ENCODE measurements around the gene GXYLT1. TPM values are rescaled to one million over a fixed set of nuclear protein-coding genes. Genes with fewer than 3 reads are reported as not detected.

Gene GXYLT1
- total RNA-seq, 1 experiment from 2014 or later: 28.1 TPM

- no peak overlapping the region for H3K4me3 Mint-ChIP-seq (ENCODE audit: unreplicated experiment)
- Histone ChIP-seq H3K36me3 (ENCODE audit: control insufficient read depth, insufficient read depth, low read length) (no peaks in the 10 kb centered on the region), H3K9me3 (0 out of 2 replicates have a peak, but pooled peaks cover 4% of the 10 kb centered on the region), H3K27me3 (replicated peaks; ENCODE audit: control insufficient read depth, insufficient read depth, low read length) (no peaks in the 10 kb centered on the region), H3K4me1 (no peaks in the 10 kb centered on the region), H3K4me3 (ENCODE audit: low read depth, low read length) (no peak overlapping the region)
- TF ChIP-seq CTCF (IDR thresholded peaks at IDR 0.05; ENCODE audit: insufficient read depth in 1 of 2, low read depth in 1 of 2, low read length in 1 of 2, severe bottlenecking in 1 of 2, unreplicated experiment in 1 of 2): no peak
- POLR2A ChIA-PET: no interaction called here
- no peaks in the 10 kb centered on the region for H3K4me1 Mint-ChIP-seq (ENCODE audit: low read depth, unreplicated experiment)
- H3K36me3 Mint-ChIP-seq (ENCODE audit: insufficient read depth, unreplicated experiment): peaks cover 17% of the 10 kb centered on the region
- intact Hi-C loops (cut with micrococcal nuclease; ENCODE audit: unreplicated experiment): no loop called here
- no TSS peak for BruUV-seq (replicated peaks)
- CTCF ChIA-PET: no interaction called here
- no peaks in the 10 kb centered on the region for H3K27me3 Mint-ChIP-seq (ENCODE audit: insufficient read depth, unreplicated experiment)
- peaks cover 19% of the 10 kb centered on the region for H3K9me3 Mint-ChIP-seq (ENCODE audit: unreplicated experiment)
- no peak for DNase-seq
- no peak overlapping the region for H3K27ac Mint-ChIP-seq (ENCODE audit: unreplicated experiment)
These were observed 30.3 kb upstream of the GXYLT1 start for GRCh38 chr12:42174978-42175377.

DNA sequence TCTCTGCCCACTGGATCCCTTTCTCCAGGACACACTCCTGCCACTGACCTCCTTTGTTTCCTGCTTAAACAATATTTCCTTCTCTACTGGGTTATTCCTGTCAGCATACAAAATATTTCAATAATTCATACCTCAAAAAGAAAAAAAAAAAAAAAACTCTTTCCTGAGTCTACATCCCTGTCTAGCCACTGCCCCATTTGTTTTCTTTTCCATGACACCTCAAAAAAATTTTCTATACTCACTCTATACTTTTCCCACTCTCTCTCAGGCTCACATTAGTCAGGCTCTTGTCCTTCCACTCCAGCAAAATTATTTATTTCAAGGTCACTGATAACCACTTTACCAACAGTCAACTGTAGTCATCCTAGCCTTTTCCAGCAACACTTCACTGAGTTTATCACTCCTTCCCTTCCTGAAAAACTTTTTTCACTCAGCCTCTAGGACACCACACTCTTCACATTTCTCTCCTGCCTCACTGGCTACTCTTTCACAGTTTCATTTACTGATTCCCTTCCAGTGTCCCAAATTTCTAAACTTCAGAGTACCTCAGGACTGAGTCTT lies 29.4 kb upstream of the GXYLT1 start:
- CTCF ChIA-PET: no interaction called here

DNA sequence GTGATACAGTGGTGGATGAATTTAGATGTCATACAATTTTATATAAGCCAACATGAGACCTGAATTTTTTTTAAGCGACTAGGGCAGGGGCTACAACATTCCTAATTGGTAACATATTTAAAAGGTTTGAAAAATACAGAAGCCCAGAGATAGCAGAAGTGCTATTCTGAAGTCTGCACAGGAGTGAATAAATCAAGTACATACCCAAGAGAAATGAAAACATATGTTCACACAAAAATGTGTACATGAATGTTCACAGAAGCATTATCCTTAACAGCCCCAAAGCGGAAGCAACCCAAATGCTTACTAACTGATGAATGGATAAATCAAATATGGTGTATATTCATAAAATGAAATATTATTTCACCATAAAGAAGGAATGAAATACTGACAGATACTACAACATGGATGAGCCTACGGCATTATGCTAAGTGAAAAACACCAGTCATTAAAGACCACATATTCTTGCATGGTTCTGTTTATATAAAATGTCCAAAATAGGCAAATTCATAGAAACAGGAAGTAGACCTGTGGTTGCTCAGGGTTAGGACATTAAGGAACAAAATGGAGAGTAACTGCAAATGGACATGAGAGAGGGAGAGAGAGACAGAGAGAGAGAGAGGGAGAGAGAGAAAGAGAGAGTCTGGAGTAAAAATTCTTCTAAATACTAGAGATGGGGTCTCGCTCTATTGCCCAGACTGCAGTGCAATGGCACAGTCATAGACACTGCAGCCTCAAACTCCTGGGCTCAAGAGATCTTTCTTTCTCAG lies 28.0 kb upstream of the GXYLT1 start:
- H3K4me3 Mint-ChIP-seq (ENCODE audit: unreplicated experiment): no peak overlapping the region
- Histone ChIP-seq H3K27me3 (replicated peaks; ENCODE audit: control insufficient read depth, insufficient read depth, low read length) (no peaks in the 10 kb centered on the region), H3K4me1 (no peaks in the 10 kb centered on the region), H3K4me3 (ENCODE audit: low read depth, low read length) (no peak overlapping the region), H3K36me3 (ENCODE audit: control insufficient read depth, insufficient read depth, low read length) (no peaks in the 10 kb centered on the region), H3K9me3 (0 out of 2 replicates have a peak, but pooled peaks cover 4% of the 10 kb centered on the region)
- H3K4me1 Mint-ChIP-seq (ENCODE audit: low read depth, unreplicated experiment): no peaks in the 10 kb centered on the region
- H3K9me3 Mint-ChIP-seq (ENCODE audit: unreplicated experiment): peaks cover 18% of the 10 kb centered on the region
- no TSS peak for BruUV-seq (replicated peaks)
- H3K27me3 Mint-ChIP-seq (ENCODE audit: insufficient read depth, unreplicated experiment): no peaks in the 10 kb centered on the region
- TF ChIP-seq CTCF (IDR thresholded peaks at IDR 0.05; ENCODE audit: insufficient read depth in 1 of 2, low read depth in 1 of 2, low read length in 1 of 2, severe bottlenecking in 1 of 2, unreplicated experiment in 1 of 2): no peak
- intact Hi-C loops (cut with micrococcal nuclease; ENCODE audit: unreplicated experiment): no loop called here
- ChIA-PET POLR2A (no interaction called here), CTCF (no interaction called here)
- no peak for DNase-seq
- no peak overlapping the region for H3K27ac Mint-ChIP-seq (ENCODE audit: unreplicated experiment)
- peaks cover 17% of the 10 kb centered on the region for H3K36me3 Mint-ChIP-seq (ENCODE audit: insufficient read depth, unreplicated experiment)

More for the DNA sequence above, 29.4 kb upstream of the GXYLT1 start:
- H3K4me3 Mint-ChIP-seq (ENCODE audit: unreplicated experiment): no peak overlapping the region
- intact Hi-C loops (cut with micrococcal nuclease; ENCODE audit: unreplicated experiment): no loop called here
- H3K9me3 Mint-ChIP-seq (ENCODE audit: unreplicated experiment): peaks cover 19% of the 10 kb centered on the region
- no TSS peak for BruUV-seq (replicated peaks)
- H3K36me3 Mint-ChIP-seq (ENCODE audit: insufficient read depth, unreplicated experiment): peaks cover 17% of the 10 kb centered on the region
- no peaks in the 10 kb centered on the region for H3K4me1 ChIP-seq
- POLR2A ChIA-PET: no interaction called here
- H3K4me1 Mint-ChIP-seq (ENCODE audit: low read depth, unreplicated experiment): no peaks in the 10 kb centered on the region
- H3K27ac Mint-ChIP-seq (ENCODE audit: unreplicated experiment): no peak overlapping the region
- DNase-seq: no peak
- no peak overlapping the region for H3K4me3 ChIP-seq (ENCODE audit: low read depth, low read length)
- H3K27me3 Mint-ChIP-seq (ENCODE audit: insufficient read depth, unreplicated experiment): no peaks in the 10 kb centered on the region
- no peaks in the 10 kb centered on the region for H3K36me3 ChIP-seq (ENCODE audit: control insufficient read depth, insufficient read depth, low read length)
- H3K9me3 ChIP-seq: 0 out of 2 replicates have a peak, but pooled peaks cover 4% of the 10 kb centered on the region
- no peak for TF ChIP-seq CTCF (IDR thresholded peaks at IDR 0.05; ENCODE audit: insufficient read depth in 1 of 2, low read depth in 1 of 2, low read length in 1 of 2, severe bottlenecking in 1 of 2, unreplicated experiment in 1 of 2)
- no peaks in the 10 kb centered on the region for H3K27me3 ChIP-seq (replicated peaks; ENCODE audit: control insufficient read depth, insufficient read depth, low read length)

Measured in Caco-2 (cell line).